Islet precursor cell (in vitro differentiated cells): Measurements from ENCODE around the gene RBMX.
A peak's percentile ranks its signal among the peaks of the same experiment; 100 is the strongest.
"Not testable (repeated sequence)": the region's sequence is repeated elsewhere in the genome, so short reads cannot be mapped to it uniquely, and the experiment has no call there.

Experiments used
- DNase-seq: peaks from one replicate; pipeline ENCODE4 v3.0.0-alpha.2; 2018

RBMX gene

GRCh38 chrX:136880452-136881013 is at the start of gene RBMX:
Gene RBMX (minus strand): TSS chrX:136880725. CDS start chrX:136879427, 1,298 bp downstream.
- peak; percentile 92 for DNase-seq

- DNase-seq, result not testable (repeated sequence)
Observed at GRCh38 chrX:136921438-136921837, 40.9 kb upstream of the RBMX start.

GRCh38 chrX:136920001-136920400 is 39.5 kb upstream of the RBMX start:
- no peak for DNase-seq

- DNase-seq, result no peak
Observed at GRCh38 chrX:136916827-136917226, 36.3 kb upstream of the RBMX start.

- not testable (repeated sequence) for DNase-seq
Observed at GRCh38 chrX:136911661-136912060, 31.1 kb upstream of the RBMX start.

GRCh38 chrX:136911253-136911652 is 30.7 kb upstream of the RBMX start:
- no peak for DNase-seq

- no peak for DNase-seq
Observed at GRCh38 chrX:136910565-136911035, 30.1 kb upstream of the RBMX start.

GRCh38 chrX:136909706-136910564 is 29.4 kb upstream of the RBMX start:
- DNase-seq, result peak; percentile 96

- peak; percentile 92 for DNase-seq
Observed at GRCh38 chrX:136909119-136909705, 28.7 kb upstream of the RBMX start.

- peak; percentile 52 for DNase-seq
Observed at GRCh38 chrX:136907621-136908020, 27.1 kb upstream of the RBMX start.

- no peak for DNase-seq
Observed at GRCh38 chrX:136906921-136907510, 26.5 kb upstream of the RBMX start.

GRCh38 chrX:136904067-136904466 is 23.5 kb upstream of the RBMX start:
- not testable (repeated sequence) for DNase-seq

- not testable (repeated sequence) for DNase-seq
Observed at GRCh38 chrX:136900071-136900470, 19.5 kb upstream of the RBMX start.

- DNase-seq, result no peak
Observed at GRCh38 chrX:136899221-136899620, 18.7 kb upstream of the RBMX start.

GRCh38 chrX:136898752-136899151 is 18.2 kb upstream of the RBMX start:
- not testable (repeated sequence) for DNase-seq

GRCh38 chrX:136896121-136896914 is 15.8 kb upstream of the RBMX start:
- no peak for DNase-seq

- no peak for DNase-seq
Observed at GRCh38 chrX:136892412-136892811, 11.9 kb upstream of the RBMX start.

GRCh38 chrX:136890596-136890995 is 10.1 kb upstream of the RBMX start:
- not testable (repeated sequence) for DNase-seq

- DNase-seq, result no peak
Observed at GRCh38 chrX:136889269-136889668, 8.7 kb upstream of the RBMX start.

- peak; percentile 57 for DNase-seq
Observed at GRCh38 chrX:136880003-136880451, 498 bp downstream of the RBMX start.

- DNase-seq, result no peak
Observed at GRCh38 chrX:136879001-136879687, 1.4 kb downstream of the RBMX start.

GRCh38 chrX:136878423-136878822 is 2.1 kb downstream of the RBMX start:
- DNase-seq, result no peak
